Fibroblast of skin of scalp (primary cell): Measurements from ENCODE around the gene SUN2.

Experiments used
- DNase-seq: peaks from one replicate; pipeline ENCODE4 v3.0.0-alpha.2; 2013

Gene SUN2

GRCh38 chr22:38734421-38735100 is 21.2 kb downstream of the SUN2 start:
- DNase-seq: no peak

- DNase-seq: no peak
Measured at GRCh38 chr22:38733724-38734381, 21.9 kb downstream of the SUN2 start.

GRCh38 chr22:38733329-38733723 is 22.5 kb downstream of the SUN2 start:
- peak; percentile 29 for DNase-seq

- DNase-seq: no peak
Measured at GRCh38 chr22:38732251-38732815, 23.5 kb downstream of the SUN2 start.

- no peak for DNase-seq
Measured at GRCh38 chr22:38731703-38732161, 24.1 kb downstream of the SUN2 start.

GRCh38 chr22:38730411-38730871 is 25.4 kb downstream of the SUN2 start:
- DNase-seq: no peak

- no peak for DNase-seq
Measured at GRCh38 chr22:38729946-38730345, 25.9 kb downstream of the SUN2 start.

- DNase-seq: peak; percentile 11
Measured at GRCh38 chr22:38728871-38729796, 26.7 kb downstream of the SUN2 start.

GRCh38 chr22:38727530-38728451 is 28.0 kb downstream of the SUN2 start:
- DNase-seq: no peak

GRCh38 chr22:38727123-38727522 is 28.7 kb downstream of the SUN2 start:
- no peak for DNase-seq

- no peak for DNase-seq
Measured at GRCh38 chr22:38725900-38726655, 29.7 kb downstream of the SUN2 start.

GRCh38 chr22:38724926-38725571 is 30.7 kb downstream of the SUN2 start:
- DNase-seq: peak; percentile 36

- DNase-seq: no peak
Measured at GRCh38 chr22:38724176-38724575, 31.6 kb downstream of the SUN2 start.

GRCh38 chr22:38721551-38721950 is 34.2 kb downstream of the SUN2 start:
- DNase-seq: no peak

- DNase-seq: no peak
Measured at GRCh38 chr22:38720350-38720749, 35.4 kb downstream of the SUN2 start.

GRCh38 chr22:38719196-38719595 is 36.6 kb downstream of the SUN2 start:
- no peak for DNase-seq

- peak; percentile 71 for DNase-seq
Measured at GRCh38 chr22:38718414-38718813, 37.4 kb downstream of the SUN2 start.

- no peak for DNase-seq
Measured at GRCh38 chr22:38717244-38717643, 38.6 kb downstream of the SUN2 start.

GRCh38 chr22:38716826-38717225 is 39.0 kb downstream of the SUN2 start:
- DNase-seq: no peak

GRCh38 chr22:38716271-38716670 is 39.5 kb downstream of the SUN2 start:
- no peak for DNase-seq
